HepG2 (cell line): ENCODE measurements around the gene PLCB2.

ENCODE experiments used
- BRCA1 ChIP-seq: sonication (generic); formaldehyde crosslinking; IDR thresholded peaks from 2 replicates; pipeline ENCODE4 v1.4.0; 2020; ENCODE audit warnings: missing genetic modification reagents
- FOXK2 ChIP-seq: fragments of 450-650 bp; IDR thresholded peaks from 2 replicates; pipeline ENCODE4 v1.6.1; 2016
- HOXA7 ChIP-seq: sonication (generic); formaldehyde crosslinking; IDR thresholded peaks from 2 replicates; pipeline ENCODE4 v1.8.1; 2022; ENCODE audit warnings: mild to moderate bottlenecking, missing genetic modification reagents, moderate library complexity
- KMT2A ChIP-seq: sonication (generic); formaldehyde crosslinking; IDR thresholded peaks from 2 replicates; pipeline ENCODE4 v1.4.0; 2020; ENCODE audit warnings: missing genetic modification reagents
- TF ChIP-seq, protein P1 (sequence below): sonication (generic); formaldehyde crosslinking; IDR thresholded peaks from 2 replicates; pipeline ENCODE4 v1.5.0; 2020; ENCODE audit warnings: mild to moderate bottlenecking, missing genetic modification reagents, moderate library complexity
- TF ChIP-seq, protein P2 (sequence below): sonication (generic); formaldehyde crosslinking; IDR thresholded peaks from 2 replicates; pipeline ENCODE4 v1.8.1; 2023; ENCODE audit warnings: missing genetic modification reagents, inconsistent platforms, borderline replicate concordance
- TF ChIP-seq, protein P3 (sequence below): sonication (generic); formaldehyde crosslinking; IDR thresholded peaks from 2 replicates; pipeline ENCODE4 v1.4.0; 2020; ENCODE audit warnings: missing genetic modification reagents

DNA sequence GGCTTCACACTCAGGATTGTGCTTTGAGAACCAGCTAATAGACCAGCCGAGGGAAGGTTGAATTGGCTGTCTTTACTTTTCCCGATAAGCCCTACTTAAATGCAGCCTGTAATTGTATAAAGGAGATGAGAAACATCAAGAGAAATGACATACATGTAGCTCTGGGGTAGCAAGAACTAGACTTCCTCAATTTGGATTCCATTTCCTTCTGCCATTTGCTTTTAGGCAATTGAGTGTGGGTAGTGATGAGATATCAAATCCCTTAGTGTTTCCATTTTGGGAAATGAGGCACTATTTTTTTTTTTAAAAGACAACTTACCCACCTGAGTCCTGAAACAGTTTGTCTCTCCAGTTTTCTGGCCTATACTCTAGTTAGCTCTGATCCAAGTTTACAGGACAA, 18.0 kb upstream of the PLCB2 start:
- no peak for TF ChIP-seq FOXK2
- no peak for TF ChIP-seq HOXA7
- TF ChIP-seq, protein P1, sequence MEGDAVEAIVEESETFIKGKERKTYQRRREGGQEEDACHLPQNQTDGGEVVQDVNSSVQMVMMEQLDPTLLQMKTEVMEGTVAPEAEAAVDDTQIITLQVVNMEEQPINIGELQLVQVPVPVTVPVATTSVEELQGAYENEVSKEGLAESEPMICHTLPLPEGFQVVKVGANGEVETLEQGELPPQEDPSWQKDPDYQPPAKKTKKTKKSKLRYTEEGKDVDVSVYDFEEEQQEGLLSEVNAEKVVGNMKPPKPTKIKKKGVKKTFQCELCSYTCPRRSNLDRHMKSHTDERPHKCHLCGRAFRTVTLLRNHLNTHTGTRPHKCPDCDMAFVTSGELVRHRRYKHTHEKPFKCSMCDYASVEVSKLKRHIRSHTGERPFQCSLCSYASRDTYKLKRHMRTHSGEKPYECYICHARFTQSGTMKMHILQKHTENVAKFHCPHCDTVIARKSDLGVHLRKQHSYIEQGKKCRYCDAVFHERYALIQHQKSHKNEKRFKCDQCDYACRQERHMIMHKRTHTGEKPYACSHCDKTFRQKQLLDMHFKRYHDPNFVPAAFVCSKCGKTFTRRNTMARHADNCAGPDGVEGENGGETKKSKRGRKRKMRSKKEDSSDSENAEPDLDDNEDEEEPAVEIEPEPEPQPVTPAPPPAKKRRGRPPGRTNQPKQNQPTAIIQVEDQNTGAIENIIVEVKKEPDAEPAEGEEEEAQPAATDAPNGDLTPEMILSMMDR (CRISPR knock-in tag): no peak
- TF ChIP-seq, protein P2, sequence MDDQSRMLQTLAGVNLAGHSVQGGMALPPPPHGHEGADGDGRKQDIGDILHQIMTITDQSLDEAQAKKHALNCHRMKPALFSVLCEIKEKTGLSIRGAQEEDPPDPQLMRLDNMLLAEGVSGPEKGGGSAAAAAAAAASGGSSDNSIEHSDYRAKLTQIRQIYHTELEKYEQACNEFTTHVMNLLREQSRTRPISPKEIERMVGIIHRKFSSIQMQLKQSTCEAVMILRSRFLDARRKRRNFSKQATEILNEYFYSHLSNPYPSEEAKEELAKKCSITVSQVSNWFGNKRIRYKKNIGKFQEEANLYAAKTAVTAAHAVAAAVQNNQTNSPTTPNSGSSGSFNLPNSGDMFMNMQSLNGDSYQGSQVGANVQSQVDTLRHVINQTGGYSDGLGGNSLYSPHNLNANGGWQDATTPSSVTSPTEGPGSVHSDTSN (CRISPR knock-in tag): no peak
- TF ChIP-seq KMT2A (CRISPR knock-in tag): no peak
- TF ChIP-seq BRCA1: no peak
- TF ChIP-seq, protein P3, sequence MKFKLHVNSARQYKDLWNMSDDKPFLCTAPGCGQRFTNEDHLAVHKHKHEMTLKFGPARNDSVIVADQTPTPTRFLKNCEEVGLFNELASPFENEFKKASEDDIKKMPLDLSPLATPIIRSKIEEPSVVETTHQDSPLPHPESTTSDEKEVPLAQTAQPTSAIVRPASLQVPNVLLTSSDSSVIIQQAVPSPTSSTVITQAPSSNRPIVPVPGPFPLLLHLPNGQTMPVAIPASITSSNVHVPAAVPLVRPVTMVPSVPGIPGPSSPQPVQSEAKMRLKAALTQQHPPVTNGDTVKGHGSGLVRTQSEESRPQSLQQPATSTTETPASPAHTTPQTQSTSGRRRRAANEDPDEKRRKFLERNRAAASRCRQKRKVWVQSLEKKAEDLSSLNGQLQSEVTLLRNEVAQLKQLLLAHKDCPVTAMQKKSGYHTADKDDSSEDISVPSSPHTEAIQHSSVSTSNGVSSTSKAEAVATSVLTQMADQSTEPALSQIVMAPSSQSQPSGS (CRISPR knock-in tag): no peak
